NCI-H774 (cell line): ENCODE measurements around the gene ATF5.
"Not testable (repeated sequence)": the region's sequence is repeated elsewhere in the genome, so short reads cannot be mapped to it uniquely, and the experiment has no call there.

Experiments used
- DNase-seq: peaks from one replicate; lab custom pipeline; 2025; lab: John Stamatoyannopoulos, UW

Gene ATF5

DNA sequence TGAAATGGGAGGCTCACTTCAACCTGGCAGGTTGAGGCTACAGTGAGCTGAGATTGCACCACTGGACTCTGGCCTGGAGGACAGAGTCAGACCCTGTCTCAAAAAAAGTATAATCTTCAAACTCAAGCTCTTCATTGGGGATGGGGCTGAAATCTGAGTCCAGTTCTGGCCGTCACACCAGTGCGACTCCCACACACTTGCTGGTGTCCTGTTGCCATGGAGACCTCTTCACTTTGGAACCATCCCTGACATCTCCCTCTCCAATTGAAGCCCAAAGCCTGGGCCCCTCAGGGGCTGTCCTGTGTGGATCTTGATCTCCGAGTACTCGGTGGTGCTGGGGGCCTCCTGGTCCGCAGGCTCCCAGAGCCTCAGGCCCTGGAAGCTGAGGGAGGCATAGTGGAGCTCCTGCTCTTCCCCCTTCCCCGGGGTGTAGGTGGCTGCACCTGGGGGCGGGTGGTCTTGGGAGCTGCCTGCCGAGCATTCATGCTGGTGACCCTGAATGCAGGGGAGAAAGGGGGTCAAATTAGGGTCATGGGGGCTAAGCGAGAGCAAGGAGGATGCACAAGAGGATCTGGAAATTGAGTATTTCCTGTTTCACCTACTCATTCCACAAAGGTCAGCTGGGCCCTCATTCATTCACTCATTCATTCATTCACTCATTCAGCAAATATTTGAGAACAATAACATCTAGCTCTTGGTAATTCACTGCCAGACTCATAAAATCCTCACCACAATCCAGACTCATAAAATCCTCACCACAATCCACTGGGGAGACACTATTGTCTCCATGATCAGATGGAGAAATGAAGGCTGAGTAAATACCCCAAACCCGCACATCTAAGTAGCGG is 21.0 kb downstream of the ATF5 start:
- DNase-seq, result no peak

GRCh38 chr19:49950590-49950948 is 21.6 kb downstream of the ATF5 start:
- DNase-seq, result no peak

DNA sequence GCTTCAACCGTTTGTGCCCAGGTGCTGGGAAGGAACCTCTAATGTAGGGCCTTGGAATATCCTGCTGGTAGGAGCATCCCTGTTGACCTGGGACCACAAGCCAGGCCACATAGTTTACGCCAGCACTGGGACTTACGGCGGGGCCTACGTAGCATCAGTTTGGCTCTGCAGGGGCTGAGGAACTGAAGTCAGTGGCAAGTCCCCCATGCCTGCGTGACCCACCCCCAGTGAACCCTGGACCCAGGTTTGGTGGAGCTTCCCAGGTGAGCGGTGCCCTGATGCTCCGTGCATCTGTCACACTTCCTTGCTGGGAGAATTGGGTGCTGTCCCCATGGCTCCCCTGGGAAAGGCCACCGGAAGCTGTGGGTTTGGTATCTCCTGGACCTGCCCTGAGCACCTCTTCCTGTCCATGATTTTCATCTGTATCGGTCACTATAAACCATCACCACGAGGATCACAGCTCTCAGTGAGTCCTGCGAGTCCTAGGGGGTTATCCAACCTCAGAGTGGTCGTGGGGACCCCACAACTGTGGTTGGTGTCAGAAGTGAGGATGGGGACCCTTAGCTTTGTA is 22.0 kb downstream of the ATF5 start:
- DNase-seq, result no peak

DNA sequence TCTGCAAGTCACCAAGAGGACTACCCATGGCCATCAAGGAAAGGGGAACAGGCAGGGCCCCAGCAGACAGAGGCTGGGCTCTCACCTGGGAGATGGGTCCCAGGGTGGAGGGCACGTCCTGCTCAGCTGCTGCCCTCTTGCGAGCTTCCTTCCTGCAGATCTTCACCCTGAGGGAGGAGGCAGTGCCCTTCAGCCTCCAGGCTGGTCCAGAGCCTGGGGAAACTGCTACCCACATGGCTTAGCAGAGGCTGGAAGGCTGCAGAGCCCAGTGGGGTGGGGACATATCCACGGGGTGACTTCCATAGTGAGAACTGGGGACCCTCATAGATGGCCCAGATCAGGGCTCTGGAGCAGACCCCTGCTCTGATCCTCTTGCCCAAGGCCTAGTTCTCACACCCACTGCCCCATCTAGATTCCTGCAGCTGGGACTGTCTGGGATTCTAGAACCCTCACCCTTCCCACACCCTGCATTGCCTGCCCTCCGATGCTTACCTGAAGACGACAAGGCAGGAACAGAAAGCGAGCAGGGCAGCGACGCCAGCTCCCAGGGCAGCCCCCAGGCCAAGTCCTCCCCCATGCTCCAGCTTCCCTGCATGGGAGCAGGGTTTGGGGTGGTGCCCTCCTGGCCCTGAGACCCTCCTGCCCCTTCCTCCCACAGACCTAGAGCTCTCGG is 22.9 kb downstream of the ATF5 start:
- no peak for DNase-seq

DNA sequence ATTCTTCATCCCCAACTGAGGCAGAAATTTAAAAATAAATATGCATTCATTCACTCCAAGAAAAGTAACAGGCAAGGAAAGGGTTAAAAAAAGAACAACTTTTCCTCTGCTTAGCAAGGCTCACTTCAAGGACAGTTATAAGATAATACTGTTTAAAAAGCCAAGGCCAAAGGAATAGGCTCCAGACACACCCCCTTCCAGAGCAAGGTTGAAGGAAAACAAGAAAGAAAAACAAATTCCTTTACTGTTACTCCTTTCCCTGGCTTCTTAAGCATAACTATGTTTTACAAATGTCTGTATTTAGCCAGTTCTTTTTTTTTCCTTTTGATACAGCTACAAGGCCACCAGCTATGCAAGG is 23.5 kb downstream of the ATF5 start:
- no peak for DNase-seq

DNA sequence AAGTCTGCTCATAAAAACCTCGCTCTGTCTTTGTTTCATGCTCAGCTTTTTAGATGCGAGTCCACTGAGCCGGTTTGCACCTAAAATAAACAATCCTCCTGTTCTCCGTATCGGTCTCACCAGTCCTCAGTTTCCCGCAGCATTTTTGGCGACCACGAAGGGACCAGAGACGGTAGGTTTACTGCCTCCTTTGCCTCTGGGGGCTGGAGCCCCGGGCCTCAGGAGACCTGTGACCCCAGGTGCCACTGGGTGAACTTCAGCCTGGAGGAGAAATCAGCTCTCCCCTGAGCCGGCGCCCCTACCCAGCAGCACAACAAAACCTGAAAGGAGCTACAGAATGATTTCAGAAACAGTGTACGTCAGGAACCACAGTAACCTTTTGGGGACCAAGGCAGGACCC is 23.9 kb downstream of the ATF5 start:
- no peak for DNase-seq

GRCh38 chr19:49953416-49953815 is 24.4 kb downstream of the ATF5 start:
- no peak for DNase-seq

GRCh38 chr19:49954092-49954829 is 25.3 kb downstream of the ATF5 start:
- DNase-seq, result no peak

GRCh38 chr19:49954933-49955332 is 25.9 kb downstream of the ATF5 start:
- peak; percentile 34 for DNase-seq

GRCh38 chr19:49956115-49956495 is 27.1 kb downstream of the ATF5 start:
- DNase-seq, result no peak

DNA sequence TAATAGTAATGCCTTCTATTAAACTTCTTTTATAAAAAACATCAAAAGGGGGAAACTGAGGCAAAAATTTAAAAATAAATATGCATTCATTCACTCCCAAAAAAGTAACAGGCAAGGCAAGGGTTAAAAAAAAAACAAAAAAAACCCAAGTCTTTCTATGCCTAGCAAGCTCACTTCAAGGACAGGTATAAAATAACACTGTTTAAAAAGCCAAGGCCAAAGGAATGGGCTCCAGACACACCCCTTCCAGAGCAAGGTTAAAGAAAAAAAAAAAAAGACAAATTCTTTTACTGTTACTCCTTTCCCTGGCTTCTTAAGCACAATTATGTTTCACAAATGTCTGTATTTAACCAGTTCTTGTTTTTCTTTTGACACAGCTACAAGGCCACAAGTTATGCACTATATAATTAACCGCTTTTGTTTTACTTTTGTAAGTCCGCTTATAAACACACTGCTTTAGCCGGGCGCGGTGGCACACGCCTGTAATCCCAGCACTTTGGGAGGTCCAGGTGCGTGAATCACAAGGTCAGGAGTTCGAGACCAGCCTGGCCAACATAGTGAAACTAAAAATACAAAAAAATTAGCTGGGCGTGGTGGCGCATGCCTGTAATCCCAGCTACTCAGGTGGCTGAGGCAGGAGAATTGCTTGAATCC is 28.4 kb downstream of the ATF5 start:
- no peak for DNase-seq

DNA sequence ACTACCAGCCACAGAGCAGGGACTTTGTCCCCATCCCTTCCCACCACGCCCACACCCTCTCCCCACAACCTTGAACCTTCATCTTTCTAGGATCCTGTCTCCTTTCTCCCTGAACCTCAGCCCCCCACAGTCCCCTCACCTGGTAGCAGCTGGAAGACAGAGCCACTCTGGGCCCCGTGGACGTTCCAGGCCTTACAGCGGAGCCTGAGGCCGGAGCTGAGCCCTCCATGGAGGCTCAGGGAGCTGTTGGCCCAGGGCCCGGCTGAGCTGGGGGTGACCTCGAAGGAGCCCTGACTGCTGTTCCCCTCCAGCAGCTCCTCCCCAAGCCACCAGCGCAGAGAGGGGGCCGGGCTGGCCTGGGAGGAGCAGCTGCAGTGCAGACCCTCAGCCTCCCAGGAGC is 29.1 kb downstream of the ATF5 start:
- not testable (repeated sequence) for DNase-seq

DNA sequence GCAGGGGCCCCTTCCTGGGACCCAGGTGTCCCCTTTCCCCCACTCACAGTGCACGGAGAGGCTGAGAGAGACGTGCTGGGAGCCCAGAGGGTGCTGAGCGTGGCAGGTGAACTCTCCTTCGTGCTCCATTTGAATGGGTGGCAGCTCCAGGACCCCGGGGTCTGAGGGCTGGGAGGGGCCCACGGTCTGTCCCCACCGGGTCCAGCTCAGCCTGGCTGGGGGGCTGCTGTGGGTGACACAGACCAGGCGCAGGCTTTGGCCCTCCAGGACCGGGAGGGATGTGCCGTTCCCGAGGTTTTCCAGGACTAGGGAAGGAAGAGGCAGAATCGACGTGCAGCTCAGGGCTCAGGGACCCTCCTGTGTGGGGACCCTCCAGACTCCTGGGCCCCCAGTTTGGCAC is 29.6 kb downstream of the ATF5 start:
- not testable (repeated sequence) for DNase-seq

DNA sequence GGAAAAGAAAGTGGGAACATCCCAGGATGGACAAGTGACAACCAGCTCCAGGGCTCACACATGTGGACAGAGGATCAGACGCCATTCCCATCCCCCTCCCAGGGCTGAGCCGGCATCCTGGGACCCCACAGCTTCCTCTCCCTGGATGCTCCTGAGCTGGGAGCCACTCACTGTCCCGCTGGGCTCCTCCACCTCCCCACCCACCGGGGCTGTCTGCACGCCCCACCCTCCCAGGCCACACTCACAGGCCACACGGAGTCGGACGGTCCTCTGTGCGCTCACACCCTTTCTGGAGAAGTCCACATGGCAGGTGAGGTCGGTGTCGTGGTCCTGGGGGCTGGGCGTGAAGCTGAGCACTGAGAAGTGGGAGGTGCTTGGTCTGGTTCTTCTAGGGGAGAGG is 30.9 kb downstream of the ATF5 start:
- DNase-seq, result not testable (repeated sequence)

GRCh38 chr19:49960980-49961379 is 32.0 kb downstream of the ATF5 start, which contains the start of gene SIGLEC11:
Gene SIGLEC11, minus strand, starts transcription at chr19:49961172. Its CDS starts 91 bp downstream, at chr19:49961081.
- DNase-seq, result not testable (repeated sequence)

- DNase-seq, result no peak
These were observed 39.4 kb downstream of the ATF5 start for GRCh38 chr19:49968279-49968922.

DNA sequence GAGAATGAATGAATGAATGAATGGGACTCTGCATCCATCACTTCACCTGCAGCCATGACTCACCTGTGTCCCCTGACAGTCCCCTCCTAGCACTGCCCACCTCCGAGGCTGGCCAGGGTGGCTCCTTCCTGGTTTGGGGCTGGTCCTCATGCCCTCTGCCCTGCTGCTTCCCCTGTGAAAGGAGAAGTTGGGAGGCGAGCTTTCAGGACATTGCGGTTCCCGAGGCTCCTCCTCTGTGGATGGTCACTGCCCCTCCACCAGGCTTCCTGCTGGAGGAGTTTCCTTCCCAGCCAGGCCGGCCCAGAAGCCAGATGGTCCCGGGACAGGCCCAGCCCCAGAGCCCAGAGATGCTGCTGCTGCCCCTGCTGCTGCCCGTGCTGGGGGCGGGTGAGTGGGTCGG is 40.4 kb downstream of the ATF5 start:
- not testable (repeated sequence) for DNase-seq

DNA sequence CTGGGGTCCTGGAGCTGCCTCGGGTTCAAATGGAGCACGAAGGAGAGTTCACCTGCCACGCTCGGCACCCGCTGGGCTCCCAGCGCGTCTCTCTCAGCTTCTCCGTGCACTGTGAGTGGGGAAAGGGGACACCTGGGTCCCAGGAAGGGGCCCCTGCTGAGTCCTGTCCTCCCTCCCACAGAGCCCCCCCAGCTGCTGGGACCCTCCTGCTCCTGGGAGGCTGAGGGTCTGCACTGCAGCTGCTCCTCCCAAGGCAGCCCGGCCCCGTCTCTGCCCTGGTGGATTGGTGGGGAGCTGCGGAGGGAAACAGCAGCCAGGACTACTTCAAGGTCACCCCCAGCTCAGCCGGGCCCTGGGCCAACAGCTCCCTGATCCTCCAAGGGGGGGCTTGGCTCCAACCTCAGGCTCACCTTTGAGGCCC is 43.0 kb downstream of the ATF5 start:
- no peak for DNase-seq

DNA sequence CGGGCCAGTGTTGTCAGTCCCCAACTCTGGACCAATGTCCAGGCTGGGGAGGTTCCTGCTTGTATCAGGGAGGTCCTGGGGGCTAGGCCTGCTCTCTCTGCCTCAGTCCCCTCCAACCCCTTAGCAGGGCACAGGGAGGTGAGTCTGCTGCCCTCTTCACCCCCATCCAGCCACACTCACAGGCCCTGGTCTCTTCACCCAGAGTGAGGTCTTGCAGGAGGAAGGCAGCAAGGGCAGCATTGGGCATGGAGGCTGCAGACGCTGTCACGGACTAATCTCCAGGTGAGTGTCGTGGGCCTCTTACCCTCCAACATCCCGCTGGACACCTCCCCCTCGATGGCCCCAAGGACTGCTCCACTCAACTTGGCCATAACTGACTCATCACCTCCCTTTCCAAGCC is 43.8 kb downstream of the ATF5 start:
- no peak for DNase-seq

- no peak for DNase-seq
These were observed 45.0 kb downstream of the ATF5 start for GRCh38 chr19:49973987-49974386.

DNA sequence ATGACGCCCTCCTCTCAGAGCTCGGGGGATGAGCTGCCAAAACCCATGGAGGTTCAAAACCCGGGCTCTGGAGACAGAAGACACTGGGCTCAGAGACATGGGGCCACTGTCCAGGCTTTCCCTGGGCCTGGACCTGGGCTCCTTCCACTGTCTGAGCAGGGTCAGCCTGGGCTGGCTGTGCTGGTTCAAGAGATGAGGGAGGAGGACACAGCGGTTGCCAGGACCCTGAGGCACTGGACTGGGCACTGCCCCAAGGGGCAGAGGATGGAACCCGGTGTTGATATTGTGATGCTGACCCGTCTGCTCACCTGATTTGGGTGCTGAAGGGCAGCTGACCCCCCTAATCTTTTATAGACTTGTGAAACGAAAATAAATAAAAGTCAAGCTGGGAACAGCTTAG is 46.0 kb downstream of the ATF5 start:
- DNase-seq, result no peak

- DNase-seq, result no peak
These were observed 47.5 kb downstream of the ATF5 start for GRCh38 chr19:49976496-49976895.
